Amygdala (tissue), 56 donors: ENCODE data around the gene SMYD5.

Experiments used
- DNase-seq, 56 donors: peaks; one replicate each; lab custom pipeline; 2025; lab: John Stamatoyannopoulos, UW

Gene SMYD5

GRCh38 chr2:73269686-73270465 lies 55.8 kb downstream of the SMYD5 start:
- DNase-seq: no peak

- no peak for DNase-seq
These were observed 58.2 kb downstream of the SMYD5 start for GRCh38 chr2:73272270-73272669.
